Right ventricle myocardium superior (tissue), 1 donor: Measurements from ENCODE around the gene HPSE. TPM values are rescaled to one million over a fixed set of nuclear protein-coding genes. Genes with fewer than 3 reads are reported as not detected.
"Not testable (repeated sequence)": the region's sequence is repeated elsewhere in the genome, so short reads cannot be mapped to it uniquely, and the experiment has no call there.

ENCODE experiments used
- ATAC-seq: fragments of 200-7000 bp; cut with Tn5 transposase; one replicate; pipeline ENCODE4 v1.9.1; 2020; ENCODE audit warnings: mild to moderate bottlenecking; ENCODE audit not compliant: poor library complexity
- DNase-seq: peaks from one replicate; pipeline ENCODE4 v3.0.0-alpha.2; 2020
- intact Hi-C: fragments of 100-400 bp; cut with DNase I; formaldehyde crosslinking; loops from one replicate; pipeline ENCODE4 v1.11.2; 2022
- total RNA-seq: library from RNA; stranded (reverse); fragmentation: NEBNext Ultra II Directional; extraction: Animal tissue kit (Norgen Biotek cat#: 25700); gene quantifications from one replicate; pipeline ENCODE4 v1.2.1, GENCODE V29; 2021
- donor health status: DM: no; HTN: yes; CAD: no; lungs with severe emphysema.

Gene HPSE
- total RNA-seq, 1 donor from 2014 or later, result 1.5 TPM

GRCh38 chr4:83340692-83341343, 6.2 kb upstream of the HPSE start:
- intact Hi-C loops, result no loop called here
- ATAC-seq (no peak), DNase-seq (no peak)

GRCh38 chr4:83339573-83339972, 4.9 kb upstream of the HPSE start:
- intact Hi-C loops, result no loop called here
- ATAC-seq, result no peak
- no peak for DNase-seq

- ATAC-seq, result peak; percentile 36
- DNase-seq, result no peak
- intact Hi-C loops, result no loop called here
Observed at GRCh38 chr4:83335701-83336100, 1.1 kb upstream of the HPSE start.

- DNase-seq (no peak), ATAC-seq (no peak)
- intact Hi-C loops, result no loop called here
Observed at GRCh38 chr4:83331956-83332355, 2.7 kb downstream of the HPSE start.

GRCh38 chr4:83329521-83330110, 5.0 kb downstream of the HPSE start:
- ATAC-seq (no peak), DNase-seq (no peak)
- intact Hi-C loops, result no loop called here

GRCh38 chr4:83328521-83329187, 6.0 kb downstream of the HPSE start:
- ATAC-seq, result no peak
- no peak for DNase-seq
- intact Hi-C loops, result no loop called here

GRCh38 chr4:83326546-83326945, 8.1 kb downstream of the HPSE start:
- no peak for ATAC-seq
- intact Hi-C loops, result no loop called here
- no peak for DNase-seq

- intact Hi-C loops, result not testable (repeated sequence)
Observed at GRCh38 chr4:83325306-83325705, 9.3 kb downstream of the HPSE start.

GRCh38 chr4:83323136-83323535, 11.5 kb downstream of the HPSE start:
- ATAC-seq, result no peak
- no peak for DNase-seq
- intact Hi-C loops, result no loop called here

More at GRCh38 chr4:83325306-83325705, 9.3 kb downstream of the HPSE start:
- ATAC-seq, DNase-seq: not testable (repeated sequence)

- DNase-seq, result peak; percentile 83
- ATAC-seq, result peak; percentile 67
- intact Hi-C loops, result no loop called here
Observed at GRCh38 chr4:83320548-83320947, 14.1 kb downstream of the HPSE start.

GRCh38 chr4:83318666-83319065, 16.0 kb downstream of the HPSE start:
- ATAC-seq (no peak), DNase-seq (no peak)
- intact Hi-C loops, result no loop called here

- no peak for DNase-seq
- no peak for ATAC-seq
- intact Hi-C loops, result no loop called here
Observed at GRCh38 chr4:83317671-83318070, 17.0 kb downstream of the HPSE start.

GRCh38 chr4:83316459-83317165, 18.0 kb downstream of the HPSE start:
- ATAC-seq, result no peak
- DNase-seq, result no peak
- intact Hi-C loops, result no loop called here

GRCh38 chr4:83315341-83315870, 19.2 kb downstream of the HPSE start:
- no peak for ATAC-seq
- intact Hi-C loops, result no loop called here
- DNase-seq, result no peak

- ATAC-seq, result no peak
- no peak for DNase-seq
- intact Hi-C loops, result no loop called here
Observed at GRCh38 chr4:83308672-83309071, 26.0 kb downstream of the HPSE start.

- intact Hi-C loops, result no loop called here
- DNase-seq (no peak), ATAC-seq (no peak)
Observed at GRCh38 chr4:83307920-83308319, 26.7 kb downstream of the HPSE start.

- intact Hi-C loops, result no loop called here
- ATAC-seq, result no peak
Observed at GRCh38 chr4:83305187-83305586, 29.5 kb downstream of the HPSE start.

GRCh38 chr4:83297548-83298260, 36.9 kb downstream of the HPSE start:
- intact Hi-C loops, result no loop called here
- DNase-seq (no peak), ATAC-seq (no peak)

More at GRCh38 chr4:83305187-83305586, 29.5 kb downstream of the HPSE start:
- no peak for DNase-seq
